ENCODE data around the gene PLAU.
"Not testable (repeated sequence)": the region's sequence is repeated elsewhere in the genome, so short reads cannot be mapped to it uniquely, and the experiment has no call there.

The PLAU gene

GRCh38 chr10:73915206-73915851, 4.4 kb downstream of the PLAU start:
- ChIA-PET CTCF (interaction anchor here (0.7 to 1.6 kb wide), 2 partner anchors 28 to 36 kb away, joined by 4 to 7 read pairs; no protein-coding TSS in a partner anchor), POLR2A (no interaction called here)
- no peak for DNase-seq (ENCODE audit: extremely low spot score)
- TF ChIP-seq SP1 (IDR thresholded peaks at IDR 0.05) (no peak), ELF4 (IDR thresholded peaks at IDR 0.05) (no peak), HDGF (IDR thresholded peaks at IDR 0.05; ENCODE audit: borderline replicate concordance) (no peak), SUZ12 (IDR thresholded peaks at IDR 0.05) (no peak), CTBP1 (IDR thresholded peaks at IDR 0.05; ENCODE audit: borderline replicate concordance) (no peak), TARDBP (IDR thresholded peaks at IDR 0.05) (no peak), FOXM1 (IDR thresholded peaks at IDR 0.05; ENCODE audit: borderline replicate concordance) (no peak), ARNT (IDR thresholded peaks at IDR 0.05) (no peak), NFRKB (IDR thresholded peaks at IDR 0.05) (no peak), FOXA1 (IDR thresholded peaks at IDR 0.05) (no peak), FOXK2 (IDR thresholded peaks at IDR 0.05) (no peak), L3MBTL2 (conservative IDR thresholded peaks at IDR 0.05) (no peak), LEF1 (IDR thresholded peaks at IDR 0.05; ENCODE audit: borderline replicate concordance) (no peak), BHLHE40 (IDR thresholded peaks at IDR 0.05; ENCODE audit: borderline replicate concordance) (no peak), ZNF384 (IDR thresholded peaks at IDR 0.05) (no peak)
- TF ChIP-seq, protein P1, sequence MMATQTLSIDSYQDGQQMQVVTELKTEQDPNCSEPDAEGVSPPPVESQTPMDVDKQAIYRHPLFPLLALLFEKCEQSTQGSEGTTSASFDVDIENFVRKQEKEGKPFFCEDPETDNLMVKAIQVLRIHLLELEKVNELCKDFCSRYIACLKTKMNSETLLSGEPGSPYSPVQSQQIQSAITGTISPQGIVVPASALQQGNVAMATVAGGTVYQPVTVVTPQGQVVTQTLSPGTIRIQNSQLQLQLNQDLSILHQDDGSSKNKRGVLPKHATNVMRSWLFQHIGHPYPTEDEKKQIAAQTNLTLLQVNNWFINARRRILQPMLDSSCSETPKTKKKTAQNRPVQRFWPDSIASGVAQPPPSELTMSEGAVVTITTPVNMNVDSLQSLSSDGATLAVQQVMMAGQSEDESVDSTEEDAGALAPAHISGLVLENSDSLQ (IDR thresholded peaks at IDR 0.05): no peak

GRCh38 chr10:73916761-73917470, 6.0 kb downstream of the PLAU start:
- no peak for DNase-seq (ENCODE audit: extremely low spot score)
- POLR2A ChIA-PET: no interaction called here
- CTCF ChIA-PET: interaction anchor here (1.1 kb wide), 1 partner anchor 24 kb away, joined by 6 read pairs; no protein-coding TSS in a partner anchor
- TF ChIP-seq BHLHE40 (IDR thresholded peaks at IDR 0.05; ENCODE audit: borderline replicate concordance) (no peak), FOXM1 (IDR thresholded peaks at IDR 0.05; ENCODE audit: borderline replicate concordance) (no peak), SUZ12 (IDR thresholded peaks at IDR 0.05) (no peak), TARDBP (IDR thresholded peaks at IDR 0.05) (no peak), NFRKB (IDR thresholded peaks at IDR 0.05) (no peak), LEF1 (IDR thresholded peaks at IDR 0.05; ENCODE audit: borderline replicate concordance) (no peak), ARNT (IDR thresholded peaks at IDR 0.05) (no peak), FOXK2 (IDR thresholded peaks at IDR 0.05) (no peak), L3MBTL2 (conservative IDR thresholded peaks at IDR 0.05) (no peak)

- DNase-seq (ENCODE audit: extremely low spot score): no peak
- TF ChIP-seq CTBP1 (IDR thresholded peaks at IDR 0.05; ENCODE audit: borderline replicate concordance): no peak
- no peak for TF ChIP-seq TARDBP (IDR thresholded peaks at IDR 0.05)
- TF ChIP-seq ARNT (IDR thresholded peaks at IDR 0.05): no peak
- TF ChIP-seq, protein P1 (IDR thresholded peaks at IDR 0.05): no peak
- no peak for TF ChIP-seq HDGF (IDR thresholded peaks at IDR 0.05; ENCODE audit: borderline replicate concordance)
- TF ChIP-seq NFRKB (IDR thresholded peaks at IDR 0.05): no peak
- no peak for TF ChIP-seq ZNF384 (IDR thresholded peaks at IDR 0.05)
- TF ChIP-seq LEF1 (IDR thresholded peaks at IDR 0.05; ENCODE audit: borderline replicate concordance): no peak
- no peak for TF ChIP-seq FOXA1 (IDR thresholded peaks at IDR 0.05)
- TF ChIP-seq SUZ12 (IDR thresholded peaks at IDR 0.05): no peak
- TF ChIP-seq FOXK2 (IDR thresholded peaks at IDR 0.05): no peak
- no peak for TF ChIP-seq ELF4 (IDR thresholded peaks at IDR 0.05)
- no peak for TF ChIP-seq FOXM1 (IDR thresholded peaks at IDR 0.05; ENCODE audit: borderline replicate concordance)
- no peak for TF ChIP-seq SP1 (IDR thresholded peaks at IDR 0.05)
- TF ChIP-seq BHLHE40 (IDR thresholded peaks at IDR 0.05; ENCODE audit: borderline replicate concordance): no peak
- no peak for TF ChIP-seq L3MBTL2 (conservative IDR thresholded peaks at IDR 0.05)
- ChIA-PET CTCF (interaction anchor here (0.7 to 1.1 kb wide), 2 partner anchors 23 to 38 kb away, joined by 3 to 6 read pairs; no protein-coding TSS in a partner anchor), POLR2A (no interaction called here)
These were observed 6.8 kb downstream of the PLAU start for GRCh38 chr10:73917566-73918305.

GRCh38 chr10:73919481-73919880, 8.5 kb downstream of the PLAU start:
- CTCF ChIA-PET: interaction anchor here (1.0 kb wide), 1 partner anchor 21 kb away, joined by 5 read pairs; no protein-coding TSS in a partner anchor
- POLR2A ChIA-PET: not testable (repeated sequence)

DNA sequence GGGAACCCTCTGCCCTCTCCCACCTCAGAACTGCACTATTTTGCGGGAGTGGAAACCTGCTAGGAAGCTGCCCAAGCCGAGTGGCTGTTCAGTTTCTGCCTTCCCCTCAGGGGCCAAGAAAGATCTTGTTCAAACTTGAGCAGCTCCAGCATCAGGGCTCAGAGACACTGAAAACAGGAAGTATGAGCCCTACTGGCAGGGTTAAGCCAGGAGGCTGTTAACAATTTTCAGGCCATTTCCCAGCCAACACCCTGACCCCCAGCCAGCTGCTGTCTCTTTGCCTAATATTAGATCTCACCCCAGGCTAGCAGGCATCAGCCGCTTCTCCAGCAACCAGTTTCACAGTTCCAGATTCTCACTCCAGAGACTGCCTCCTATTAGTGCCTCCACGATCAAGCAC, 9.2 kb downstream of the PLAU start:
- no peak for DNase-seq (ENCODE audit: extremely low spot score)
- TF ChIP-seq, protein P1 (IDR thresholded peaks at IDR 0.05): no peak
- no peak for TF ChIP-seq FOXA1 (IDR thresholded peaks at IDR 0.05)
- TF ChIP-seq FOXK2 (IDR thresholded peaks at IDR 0.05): no peak
- TF ChIP-seq NFRKB (IDR thresholded peaks at IDR 0.05): no peak
- no peak for TF ChIP-seq ELF4 (IDR thresholded peaks at IDR 0.05)
- TF ChIP-seq FOXM1 (IDR thresholded peaks at IDR 0.05; ENCODE audit: borderline replicate concordance): no peak
- TF ChIP-seq SP1 (IDR thresholded peaks at IDR 0.05): no peak
- no peak for TF ChIP-seq ZNF384 (IDR thresholded peaks at IDR 0.05)
- no peak for TF ChIP-seq HDGF (IDR thresholded peaks at IDR 0.05; ENCODE audit: borderline replicate concordance)
- TF ChIP-seq TARDBP (IDR thresholded peaks at IDR 0.05): no peak
- no peak for TF ChIP-seq LEF1 (IDR thresholded peaks at IDR 0.05; ENCODE audit: borderline replicate concordance)
- TF ChIP-seq CTBP1 (IDR thresholded peaks at IDR 0.05; ENCODE audit: borderline replicate concordance): no peak
- POLR2A ChIA-PET: no interaction called here
- CTCF ChIA-PET: interaction anchor here (1.0 kb wide), 1 partner anchor 20 kb away, joined by 5 read pairs; no protein-coding TSS in a partner anchor

More at GRCh38 chr10:73919481-73919880, 8.5 kb downstream of the PLAU start:
- DNase-seq (ENCODE audit: extremely low spot score): not testable (repeated sequence)

Measured in HEK293T (cell line).